Transverse colon (tissue), 4 donors: ENCODE results near the gene TAS2R8.

ENCODE experiments used
- EP300 ChIP-seq: sonication (generic); formaldehyde crosslinking; IDR thresholded peaks from one replicate; pipeline ENCODE4 v1.6.1; 2017; ENCODE audit warnings: antibody characterized with exemption, low read depth
- POLR2A ChIP-seq: fragments of 450-650 bp; IDR thresholded peaks from one replicate; pipeline ENCODE4 v1.6.1; 2016; ENCODE audit warnings: antibody characterized with exemption, mild to moderate bottlenecking, moderate library complexity
- POLR2AphosphoS5 ChIP-seq, 3 donors: sonication (generic); formaldehyde crosslinking; IDR thresholded peaks; one replicate each; pipeline ENCODE4 v1.6.1; 2016; ENCODE audit warnings: antibody characterized with exemption in 3 of 3
- TF ChIP-seq, protein P1 (sequence below), 5 experiments: fragments of 200-600 bp in 3 of 5; fragments of 450-650 bp in 2 of 5; sonication (generic) in 3 of 5; IDR thresholded peaks; 1 replicate in 2 of 5; 2 replicates in 3 of 5; pipeline ENCODE4 v1.5.1; 2016 to 2017; ENCODE audit warnings: antibody characterized with exemption in 5 of 5, inconsistent platforms in 3 of 5, mild to moderate bottlenecking in 2 of 5, moderate library complexity in 1 of 5

DNA sequence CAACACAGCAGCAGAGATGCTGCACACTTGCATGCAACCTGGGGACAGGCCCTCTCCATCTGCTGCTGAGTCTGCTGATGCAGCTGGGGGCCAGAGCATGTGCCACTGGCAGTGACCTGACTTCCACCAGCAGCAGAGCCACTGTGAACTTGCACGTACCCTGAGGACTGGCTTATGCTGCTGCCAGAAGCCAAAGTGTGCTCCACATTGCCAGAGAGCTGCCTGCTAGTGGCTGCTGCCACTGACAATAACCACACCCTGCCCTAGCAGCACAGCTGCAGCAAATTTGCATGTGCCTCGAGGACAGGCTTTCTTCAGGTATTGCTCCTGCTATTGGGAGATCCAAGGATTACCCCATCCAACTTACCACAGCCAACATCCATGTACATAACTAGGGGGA is 46.7 kb upstream of the TAS2R8 start:
- TF ChIP-seq POLR2AphosphoS5 (IDR thresholded peaks at IDR 0.05) = no peak
- TF ChIP-seq, protein P1, sequence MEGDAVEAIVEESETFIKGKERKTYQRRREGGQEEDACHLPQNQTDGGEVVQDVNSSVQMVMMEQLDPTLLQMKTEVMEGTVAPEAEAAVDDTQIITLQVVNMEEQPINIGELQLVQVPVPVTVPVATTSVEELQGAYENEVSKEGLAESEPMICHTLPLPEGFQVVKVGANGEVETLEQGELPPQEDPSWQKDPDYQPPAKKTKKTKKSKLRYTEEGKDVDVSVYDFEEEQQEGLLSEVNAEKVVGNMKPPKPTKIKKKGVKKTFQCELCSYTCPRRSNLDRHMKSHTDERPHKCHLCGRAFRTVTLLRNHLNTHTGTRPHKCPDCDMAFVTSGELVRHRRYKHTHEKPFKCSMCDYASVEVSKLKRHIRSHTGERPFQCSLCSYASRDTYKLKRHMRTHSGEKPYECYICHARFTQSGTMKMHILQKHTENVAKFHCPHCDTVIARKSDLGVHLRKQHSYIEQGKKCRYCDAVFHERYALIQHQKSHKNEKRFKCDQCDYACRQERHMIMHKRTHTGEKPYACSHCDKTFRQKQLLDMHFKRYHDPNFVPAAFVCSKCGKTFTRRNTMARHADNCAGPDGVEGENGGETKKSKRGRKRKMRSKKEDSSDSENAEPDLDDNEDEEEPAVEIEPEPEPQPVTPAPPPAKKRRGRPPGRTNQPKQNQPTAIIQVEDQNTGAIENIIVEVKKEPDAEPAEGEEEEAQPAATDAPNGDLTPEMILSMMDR (IDR thresholded peaks at IDR 0.05) = no peak
- TF ChIP-seq POLR2A = no peak
- TF ChIP-seq EP300 = no peak
